Breast epithelium (tissue), 3 donors: ENCODE data around the gene KRCC1.

Experiments
- POLR2A ChIP-seq: fragments of 450-650 bp; IDR thresholded peaks from one replicate; pipeline ENCODE4 v1.6.1; 2016; ENCODE audit warnings: antibody characterized with exemption, mild to moderate bottlenecking, moderate library complexity
- POLR2AphosphoS5 ChIP-seq, 3 donors: sonication (generic); formaldehyde crosslinking; IDR thresholded peaks; one replicate each; pipeline ENCODE4 v1.6.1; 2017; ENCODE audit warnings: antibody characterized with exemption in 3 of 3
- TF ChIP-seq, protein P1 (sequence below), 3 donors: fragments of 450-650 bp; IDR thresholded peaks; one replicate each; pipeline ENCODE4 v1.5.1; 2016 to 2017; ENCODE audit warnings: antibody characterized with exemption in 3 of 3, mild to moderate bottlenecking in 3 of 3, moderate library complexity in 3 of 3

DNA sequence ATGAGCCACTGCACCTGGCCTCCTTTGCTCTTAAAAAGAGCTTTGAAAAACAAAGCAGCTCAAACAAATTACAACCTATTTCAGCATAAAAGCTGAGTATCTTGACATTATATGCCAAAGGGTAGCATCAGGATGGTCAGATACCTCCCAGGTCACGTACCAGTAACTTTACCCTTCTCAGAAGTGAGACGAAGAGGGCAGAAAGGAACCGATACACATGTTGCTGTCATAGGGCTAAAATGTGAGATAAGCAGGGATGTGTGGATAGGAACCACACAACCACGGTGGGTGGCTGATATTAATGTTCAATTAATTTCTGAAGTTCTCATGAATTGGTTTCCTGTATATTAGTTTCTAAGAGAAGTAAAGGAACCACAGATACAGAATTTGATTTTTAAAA, 26.7 kb downstream of the KRCC1 start:
- TF ChIP-seq POLR2A (no peak), POLR2AphosphoS5 (IDR thresholded peaks at IDR 0.05) (no peak)
- TF ChIP-seq, protein P1, sequence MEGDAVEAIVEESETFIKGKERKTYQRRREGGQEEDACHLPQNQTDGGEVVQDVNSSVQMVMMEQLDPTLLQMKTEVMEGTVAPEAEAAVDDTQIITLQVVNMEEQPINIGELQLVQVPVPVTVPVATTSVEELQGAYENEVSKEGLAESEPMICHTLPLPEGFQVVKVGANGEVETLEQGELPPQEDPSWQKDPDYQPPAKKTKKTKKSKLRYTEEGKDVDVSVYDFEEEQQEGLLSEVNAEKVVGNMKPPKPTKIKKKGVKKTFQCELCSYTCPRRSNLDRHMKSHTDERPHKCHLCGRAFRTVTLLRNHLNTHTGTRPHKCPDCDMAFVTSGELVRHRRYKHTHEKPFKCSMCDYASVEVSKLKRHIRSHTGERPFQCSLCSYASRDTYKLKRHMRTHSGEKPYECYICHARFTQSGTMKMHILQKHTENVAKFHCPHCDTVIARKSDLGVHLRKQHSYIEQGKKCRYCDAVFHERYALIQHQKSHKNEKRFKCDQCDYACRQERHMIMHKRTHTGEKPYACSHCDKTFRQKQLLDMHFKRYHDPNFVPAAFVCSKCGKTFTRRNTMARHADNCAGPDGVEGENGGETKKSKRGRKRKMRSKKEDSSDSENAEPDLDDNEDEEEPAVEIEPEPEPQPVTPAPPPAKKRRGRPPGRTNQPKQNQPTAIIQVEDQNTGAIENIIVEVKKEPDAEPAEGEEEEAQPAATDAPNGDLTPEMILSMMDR (IDR thresholded peaks at IDR 0.05): no peak
